ENCODE results near the gene ACSL4. TPM values are rescaled to one million over a fixed set of nuclear protein-coding genes. Genes with fewer than 3 reads are reported as not detected.

The ACSL4 gene
- total RNA-seq, 6 donors from 2014 or later: 53.2 to 156 (median 106) TPM

GRCh38 chrX:109624641-109625616 lies 108.1 kb downstream of the ACSL4 start, which contains the start of gene KCNE5:
KCNE5 (minus strand) TSS chrX:109625172; CDS start chrX:109625020, 152 bp downstream.
- H3K27me3 ChIP-seq: no peaks in the 10 kb centered on the region
- H3K4me3 ChIP-seq: peak within 1 kb of the TSS in 3 of 4 donors; percentile 13 to 38 (median 26)
- peak in 1 of 2 donors; percentile 80 for DNase-seq
- peak in 1 of 2 donors; percentile 43 for ATAC-seq (ENCODE audit: low FRiP score in 2 of 2)
- H3K27ac ChIP-seq: no peak within 1 kb of the TSS
- no peaks in the 10 kb centered on the region for H3K36me3 ChIP-seq
- H3K4me1 ChIP-seq: peaks cover 0 to 10% (median 0%) of the 10 kb centered on the region in 4 donors
- TF ChIP-seq POLR2A (IDR thresholded peaks at IDR 0.05) (no peak), POLR2AphosphoS5 (IDR thresholded peaks at IDR 0.05) (no peak), EP300 (IDR thresholded peaks at IDR 0.05) (no peak)
- TF ChIP-seq, protein P1, sequence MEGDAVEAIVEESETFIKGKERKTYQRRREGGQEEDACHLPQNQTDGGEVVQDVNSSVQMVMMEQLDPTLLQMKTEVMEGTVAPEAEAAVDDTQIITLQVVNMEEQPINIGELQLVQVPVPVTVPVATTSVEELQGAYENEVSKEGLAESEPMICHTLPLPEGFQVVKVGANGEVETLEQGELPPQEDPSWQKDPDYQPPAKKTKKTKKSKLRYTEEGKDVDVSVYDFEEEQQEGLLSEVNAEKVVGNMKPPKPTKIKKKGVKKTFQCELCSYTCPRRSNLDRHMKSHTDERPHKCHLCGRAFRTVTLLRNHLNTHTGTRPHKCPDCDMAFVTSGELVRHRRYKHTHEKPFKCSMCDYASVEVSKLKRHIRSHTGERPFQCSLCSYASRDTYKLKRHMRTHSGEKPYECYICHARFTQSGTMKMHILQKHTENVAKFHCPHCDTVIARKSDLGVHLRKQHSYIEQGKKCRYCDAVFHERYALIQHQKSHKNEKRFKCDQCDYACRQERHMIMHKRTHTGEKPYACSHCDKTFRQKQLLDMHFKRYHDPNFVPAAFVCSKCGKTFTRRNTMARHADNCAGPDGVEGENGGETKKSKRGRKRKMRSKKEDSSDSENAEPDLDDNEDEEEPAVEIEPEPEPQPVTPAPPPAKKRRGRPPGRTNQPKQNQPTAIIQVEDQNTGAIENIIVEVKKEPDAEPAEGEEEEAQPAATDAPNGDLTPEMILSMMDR (IDR thresholded peaks at IDR 0.05): no peak
- no peaks in the 10 kb centered on the region for H3K9me3 ChIP-seq
- 57 to 100% methylated on average over 3 to 62 of the region's 79 CpGs for WGBS, 2 donors

GRCh38 chrX:109623997-109624396 lies 109.1 kb downstream of the ACSL4 start:
- H3K4me3 ChIP-seq: no peak overlapping the region
- TF ChIP-seq POLR2AphosphoS5 (IDR thresholded peaks at IDR 0.05) (no peak), EP300 (IDR thresholded peaks at IDR 0.05) (no peak), POLR2A (IDR thresholded peaks at IDR 0.05) (no peak)
- TF ChIP-seq, protein P1 (IDR thresholded peaks at IDR 0.05): no peak
- DNase-seq: peak in 1 of 2 donors; percentile 2
- WGBS, 2 donors: 79 to 89% methylated on average over 5 to 8 of the region's 8 CpGs
- H3K27me3 ChIP-seq: no peaks in the 10 kb centered on the region
- H3K27ac ChIP-seq: no peak overlapping the region
- H3K9me3 ChIP-seq: no peaks in the 10 kb centered on the region
- no peak for ATAC-seq (ENCODE audit: low FRiP score in 2 of 2)
- H3K4me1 ChIP-seq: peaks cover 0 to 10% (median 0%) of the 10 kb centered on the region in 4 donors
- no peaks in the 10 kb centered on the region for H3K36me3 ChIP-seq

GRCh38 chrX:109622270-109622669 lies 110.8 kb downstream of the ACSL4 start:
- Histone ChIP-seq H3K4me3 (no peak overlapping the region), H3K27ac (no peak overlapping the region), H3K9me3 (no peaks in the 10 kb centered on the region), H3K36me3 (no peaks in the 10 kb centered on the region), H3K27me3 (no peaks in the 10 kb centered on the region), H3K4me1 (peaks cover 0 to 10% (median 0%) of the 10 kb centered on the region in 4 donors)
- ATAC-seq (ENCODE audit: low FRiP score in 2 of 2): no peak
- 53 to 69% methylated on average over 3 to 4 of the region's 4 CpGs for WGBS, 2 donors
- TF ChIP-seq, protein P1 (IDR thresholded peaks at IDR 0.05): no peak
- TF ChIP-seq POLR2AphosphoS5 (IDR thresholded peaks at IDR 0.05) (no peak), EP300 (IDR thresholded peaks at IDR 0.05) (no peak), POLR2A (IDR thresholded peaks at IDR 0.05) (no peak)
- DNase-seq: no peak

DNA sequence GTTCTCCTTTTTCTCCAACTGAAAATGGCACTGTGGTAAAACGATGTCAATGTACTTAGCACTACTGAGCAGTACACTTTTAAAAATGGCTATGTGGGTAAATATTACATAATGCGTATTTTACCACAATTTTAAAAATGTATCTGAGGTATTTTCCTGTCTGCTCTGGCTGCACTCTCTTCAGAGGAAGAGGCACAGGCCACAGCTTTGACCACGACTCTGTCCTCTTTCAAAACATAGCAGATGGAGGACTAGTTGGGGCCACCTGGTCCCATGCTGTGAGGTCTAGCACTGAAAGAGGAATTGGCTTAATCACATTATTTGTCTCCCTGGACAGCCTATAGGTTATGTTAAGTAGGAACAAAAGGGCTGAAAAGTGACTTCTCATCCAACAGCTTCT lies 113.3 kb downstream of the ACSL4 start:
- Histone ChIP-seq H3K4me3 (no peak overlapping the region), H3K9me3 (no peaks in the 10 kb centered on the region), H3K27ac (no peak overlapping the region), H3K4me1 (peaks cover 0 to 2% (median 0%) of the 10 kb centered on the region in 4 donors), H3K36me3 (no peaks in the 10 kb centered on the region), H3K27me3 (no peaks in the 10 kb centered on the region)
- WGBS, 2 donors: 41 to 72% methylated on average over 3 of the region's 3 CpGs
- no peak for DNase-seq
- TF ChIP-seq EP300 (IDR thresholded peaks at IDR 0.05): no peak
- no peak for TF ChIP-seq POLR2AphosphoS5 (IDR thresholded peaks at IDR 0.05)
- TF ChIP-seq, protein P1 (IDR thresholded peaks at IDR 0.05): no peak
- TF ChIP-seq POLR2A (IDR thresholded peaks at IDR 0.05): no peak
- ATAC-seq (ENCODE audit: low FRiP score in 2 of 2): no peak
